SIG-M5 treated with dmso at 0.1 percent for 504 hours (cell line): ENCODE measurements around the gene NLGN1.
"Not testable (repeated sequence)": the region's sequence is repeated elsewhere in the genome, so short reads cannot be mapped to it uniquely, and the experiment has no call there.

Experiments used
- DNase-seq: peaks from one replicate; lab custom pipeline; 2025; ENCODE audit not compliant: unreplicated experiment; lab: John Stamatoyannopoulos, UW

The NLGN1 gene

GRCh38 chr3:174204765-174205164 is 807.2 kb downstream of the NLGN1 start:
- no peak for DNase-seq

GRCh38 chr3:174206607-174207192 is 809.2 kb downstream of the NLGN1 start:
- no peak for DNase-seq

GRCh38 chr3:174208161-174208560 is 810.6 kb downstream of the NLGN1 start:
- DNase-seq = no peak

GRCh38 chr3:174211896-174212295 is 814.4 kb downstream of the NLGN1 start:
- not testable (repeated sequence) for DNase-seq

- no peak for DNase-seq
Measured at GRCh38 chr3:174215456-174215855, 817.9 kb downstream of the NLGN1 start.

- DNase-seq = no peak
Measured at GRCh38 chr3:174216019-174216418, 818.5 kb downstream of the NLGN1 start.

GRCh38 chr3:174216946-174217718 is 819.6 kb downstream of the NLGN1 start:
- no peak for DNase-seq

GRCh38 chr3:174218016-174218415 is 820.5 kb downstream of the NLGN1 start:
- no peak for DNase-seq

GRCh38 chr3:174219738-174220137 is 822.2 kb downstream of the NLGN1 start:
- DNase-seq = no peak

- no peak for DNase-seq
Measured at GRCh38 chr3:174220775-174221554, 823.4 kb downstream of the NLGN1 start.

GRCh38 chr3:174223042-174223441 is 825.5 kb downstream of the NLGN1 start:
- no peak for DNase-seq

GRCh38 chr3:174223626-174224025 is 826.1 kb downstream of the NLGN1 start:
- DNase-seq = no peak

- no peak for DNase-seq
Measured at GRCh38 chr3:174229916-174230315, 832.4 kb downstream of the NLGN1 start.

- DNase-seq = not testable (repeated sequence)
Measured at GRCh38 chr3:174232028-174232657, 834.6 kb downstream of the NLGN1 start.

GRCh38 chr3:174232658-174233429 is 835.3 kb downstream of the NLGN1 start:
- no peak for DNase-seq

- DNase-seq = no peak
Measured at GRCh38 chr3:174233511-174233910, 836.0 kb downstream of the NLGN1 start.

GRCh38 chr3:174242311-174243041 is 844.9 kb downstream of the NLGN1 start:
- no peak for DNase-seq

GRCh38 chr3:174243171-174243570 is 845.6 kb downstream of the NLGN1 start:
- DNase-seq = no peak

- DNase-seq = no peak
Measured at GRCh38 chr3:174247687-174248152, 850.2 kb downstream of the NLGN1 start.

GRCh38 chr3:174251681-174252080 is 854.1 kb downstream of the NLGN1 start:
- DNase-seq = no peak
